GM13976 (cell line): ENCODE data around the gene CLEC5A.

Experiments
- DNase-seq: peaks from one replicate; pipeline ENCODE4 v3.0.0; 2012; ENCODE audit warnings: low spot score
- CTCF ChIP-seq: IDR thresholded peaks from 2 replicates; pipeline ENCODE4 v1.5.1; 2012; ENCODE audit warnings: borderline replicate concordance, mild to moderate bottlenecking; ENCODE audit not compliant: insufficient read depth; ENCODE audit errors: extremely low read depth, missing control alignments, control extremely low read depth
- in situ Hi-C: fragments of 300-500 bp; cut with MboI; formaldehyde crosslinking; loops from one replicate; pipeline ENCODE4 v1.12.0; 2022; ENCODE audit warnings: low sequenced_read_pairs, mixed read lengths, inconsistent platforms; ENCODE audit not compliant: unreplicated experiment

CLEC5A gene

GRCh38 chr7:141949911-141950310 lies 3.1 kb upstream of the CLEC5A start:
- no peak for TF ChIP-seq CTCF
- no peak for DNase-seq
- in situ Hi-C loops, result no loop called here

GRCh38 chr7:141949451-141949850 lies 2.7 kb upstream of the CLEC5A start:
- TF ChIP-seq CTCF, result no peak
- in situ Hi-C loops, result no loop called here
- no peak for DNase-seq

- TF ChIP-seq CTCF, result no peak
- in situ Hi-C loops, result no loop called here
- no peak for DNase-seq
Measured at GRCh38 chr7:141949021-141949420, 2.2 kb upstream of the CLEC5A start.

- in situ Hi-C loops, result no loop called here
- no peak for TF ChIP-seq CTCF
- no peak for DNase-seq
Measured at GRCh38 chr7:141945356-141945755, 1.4 kb downstream of the CLEC5A start.

- TF ChIP-seq CTCF, result no peak
- in situ Hi-C loops, result no loop called here
- no peak for DNase-seq
Measured at GRCh38 chr7:141944811-141945210, 2.0 kb downstream of the CLEC5A start.

- DNase-seq, result no peak
- in situ Hi-C loops, result no loop called here
- no peak for TF ChIP-seq CTCF
Measured at GRCh38 chr7:141943846-141944245, 2.9 kb downstream of the CLEC5A start.

GRCh38 chr7:141941075-141941474 lies 5.7 kb downstream of the CLEC5A start:
- in situ Hi-C loops, result no loop called here
- no peak for DNase-seq
- TF ChIP-seq CTCF, result no peak
